HG03558 (cell line): ENCODE data around the gene FGGY.

Experiments
- ATAC-seq: cut with Tn5 transposase; IDR thresholded peaks from one replicate; pipeline ENCODE4 v1.9.1; 2021; ENCODE audit warnings: moderate number of reproducible peaks; ENCODE audit not compliant: unreplicated experiment; ENCODE audit errors: extremely low read depth

Gene FGGY

GRCh38 chr1:59683197-59683596 is 386.3 kb downstream of the FGGY start:
- no peak for ATAC-seq

GRCh38 chr1:59684698-59685097 is 387.8 kb downstream of the FGGY start:
- no peak for ATAC-seq

- ATAC-seq, result no peak
These were observed 388.2 kb downstream of the FGGY start for GRCh38 chr1:59685101-59685500.

- ATAC-seq, result no peak
These were observed 388.8 kb downstream of the FGGY start for GRCh38 chr1:59685666-59686065.

- ATAC-seq, result no peak
These were observed 389.3 kb downstream of the FGGY start for GRCh38 chr1:59686170-59686569.

- no peak for ATAC-seq
These were observed 389.7 kb downstream of the FGGY start for GRCh38 chr1:59686574-59686973.

GRCh38 chr1:59687081-59687480 is 390.2 kb downstream of the FGGY start:
- no peak for ATAC-seq

GRCh38 chr1:59688976-59689375 is 392.1 kb downstream of the FGGY start:
- ATAC-seq, result no peak

- no peak for ATAC-seq
These were observed 392.8 kb downstream of the FGGY start for GRCh38 chr1:59689730-59690129.

- ATAC-seq, result no peak
These were observed 393.5 kb downstream of the FGGY start for GRCh38 chr1:59690171-59690930.

GRCh38 chr1:59691261-59691660 is 394.4 kb downstream of the FGGY start:
- no peak for ATAC-seq

- ATAC-seq, result no peak
These were observed 395.7 kb downstream of the FGGY start for GRCh38 chr1:59692591-59692990.

- no peak for ATAC-seq
These were observed 396.5 kb downstream of the FGGY start for GRCh38 chr1:59693406-59693805.

GRCh38 chr1:59695252-59695651 is 398.4 kb downstream of the FGGY start:
- no peak for ATAC-seq

- peak; percentile 10 for ATAC-seq
These were observed 399.7 kb downstream of the FGGY start for GRCh38 chr1:59696421-59697115.

GRCh38 chr1:59697150-59697800 is 400.4 kb downstream of the FGGY start:
- ATAC-seq, result peak; percentile 48

- no peak for ATAC-seq
These were observed 401.5 kb downstream of the FGGY start for GRCh38 chr1:59698386-59698785.

GRCh38 chr1:59699227-59699847 is 402.4 kb downstream of the FGGY start:
- no peak for ATAC-seq

- no peak for ATAC-seq
These were observed 404.5 kb downstream of the FGGY start for GRCh38 chr1:59701376-59701775.

GRCh38 chr1:59703226-59703917 is 406.5 kb downstream of the FGGY start:
- no peak for ATAC-seq
